HG03135 (cell line): ENCODE data around the gene THY1.
A peak's percentile ranks its signal among the peaks of the same experiment; 100 is the strongest.
"Not testable (repeated sequence)": the region's sequence is repeated elsewhere in the genome, so short reads cannot be mapped to it uniquely, and the experiment has no call there.

Experiments used
- ATAC-seq: cut with Tn5 transposase; IDR thresholded peaks from one replicate; pipeline ENCODE4 v1.9.1; 2021; ENCODE audit warnings: mild to moderate bottlenecking, moderate library complexity; ENCODE audit not compliant: unreplicated experiment

Gene THY1

GRCh38 chr11:119388103-119388502, 34.9 kb downstream of the THY1 start:
- ATAC-seq, result no peak

- ATAC-seq, result no peak
Measured at GRCh38 chr11:119384332-119384731, 38.6 kb downstream of the THY1 start.

GRCh38 chr11:119382513-119382912, 40.5 kb downstream of the THY1 start:
- ATAC-seq, result not testable (repeated sequence)

GRCh38 chr11:119382101-119382500, 40.9 kb downstream of the THY1 start:
- ATAC-seq, result no peak

GRCh38 chr11:119381181-119381988, 41.6 kb downstream of the THY1 start, which contains the start of gene USP2:
USP2 (minus strand) TSS chr11:119381690; CDS start chr11:119373480, 8,210 bp downstream.
- ATAC-seq, result peak; percentile 99

- no peak for ATAC-seq
Measured at GRCh38 chr11:119380827-119381180, 42.2 kb downstream of the THY1 start.

GRCh38 chr11:119380160-119380826, 42.7 kb downstream of the THY1 start:
- no peak for ATAC-seq

- no peak for ATAC-seq
Measured at GRCh38 chr11:119378851-119379465, 44.0 kb downstream of the THY1 start.

- no peak for ATAC-seq
Measured at GRCh38 chr11:119377961-119378667, 44.9 kb downstream of the THY1 start.

- no peak for ATAC-seq
Measured at GRCh38 chr11:119377112-119377901, 45.7 kb downstream of the THY1 start.

- ATAC-seq, result no peak
Measured at GRCh38 chr11:119376197-119376847, 46.6 kb downstream of the THY1 start.

- no peak for ATAC-seq
Measured at GRCh38 chr11:119375337-119376196, 47.4 kb downstream of the THY1 start.

- no peak for ATAC-seq
Measured at GRCh38 chr11:119374632-119375336, 48.2 kb downstream of the THY1 start.

GRCh38 chr11:119373921-119374631, 48.9 kb downstream of the THY1 start:
- no peak for ATAC-seq

GRCh38 chr11:119373059-119373920, 49.7 kb downstream of the THY1 start:
- no peak for ATAC-seq

GRCh38 chr11:119372260-119373058, 50.5 kb downstream of the THY1 start:
- ATAC-seq, result no peak
